ENCODE results near the gene AMER2.

Gene AMER2

DNA sequence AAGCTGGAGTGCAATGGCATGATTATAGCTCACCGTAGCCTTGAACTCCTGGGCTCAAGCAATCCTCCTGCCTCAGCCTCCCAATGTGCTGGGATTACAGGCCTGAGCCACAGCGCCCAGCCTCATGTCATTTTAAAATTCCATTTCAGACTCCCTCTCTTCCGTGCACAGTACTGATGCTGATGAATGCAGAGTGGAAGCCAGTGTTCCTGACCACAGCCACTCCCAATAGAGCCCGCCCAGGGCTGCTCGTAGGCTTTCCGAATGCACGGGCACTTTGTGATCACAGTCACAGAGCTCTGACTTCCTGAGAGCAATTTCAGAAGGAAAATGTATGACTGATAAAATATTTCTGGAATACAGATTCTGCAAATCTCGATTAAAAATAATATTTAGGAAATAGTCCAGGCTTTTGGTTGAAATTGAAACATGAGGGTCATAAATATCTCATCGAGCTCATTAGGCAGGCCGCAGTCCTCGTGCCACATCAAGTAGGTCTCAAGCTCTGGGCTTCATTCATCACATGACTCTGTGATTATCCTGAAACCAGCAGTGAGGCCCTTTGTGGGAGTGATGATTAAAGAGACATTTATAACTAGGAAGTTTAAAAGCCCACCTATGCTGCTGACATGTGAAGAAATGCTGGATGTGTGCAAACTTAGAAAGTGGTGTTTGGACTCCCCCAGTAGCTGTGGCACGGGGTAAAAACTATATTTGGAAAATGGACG lies 38.9 kb upstream of the AMER2 start:
- Histone ChIP-seq H3K36me3 (ENCODE audit: control insufficient read depth, low read length) (no peaks in the 10 kb centered on the region), H3K4me2 (ENCODE audit: low read length) (no peak overlapping the region), H3K4me1 (ENCODE audit: control insufficient read depth, low read length) (no peaks in the 10 kb centered on the region), H3K27me3 (ENCODE audit: control insufficient read depth, low read length) (no peaks in the 10 kb centered on the region; the same call in 1 of the 2 replicates), H3K79me2 (ENCODE audit: control insufficient read depth, low read length) (no peaks in the 10 kb centered on the region), H4K20me1 (ENCODE audit: control insufficient read depth, insufficient read depth, low read depth, low read length) (no peaks in the 10 kb centered on the region), H3K9me2 (replicated peaks; ENCODE audit: control insufficient read depth, low read length) (no peaks in the 10 kb centered on the region), H3K27ac (ENCODE audit: low read depth, low read length) (no peak overlapping the region), H3F3A (ENCODE audit: control insufficient read depth, insufficient read depth) (no peaks in the 10 kb centered on the region), H3K4me3 (ENCODE audit: low read length) (no peak overlapping the region), H3K9me3 (ENCODE audit: control insufficient read depth, insufficient read depth, low read length) (no peaks in the 10 kb centered on the region)
- no peak for TF ChIP-seq CTCF (IDR thresholded peaks at IDR 0.05; ENCODE audit: low read depth, low read length, poor library complexity, severe bottlenecking)

GRCh38 chr13:25207291-25207810 lies 35.3 kb upstream of the AMER2 start:
- Histone ChIP-seq H4K20me1 (ENCODE audit: control insufficient read depth, insufficient read depth, low read depth, low read length) (no peaks in the 10 kb centered on the region), H3K9me2 (replicated peaks; ENCODE audit: control insufficient read depth, low read length) (no peaks in the 10 kb centered on the region), H3K4me2 (ENCODE audit: low read length) (no peak overlapping the region), H3F3A (ENCODE audit: control insufficient read depth, insufficient read depth) (no peaks in the 10 kb centered on the region), H3K79me2 (ENCODE audit: control insufficient read depth, low read length) (no peaks in the 10 kb centered on the region), H3K9me3 (ENCODE audit: control insufficient read depth, insufficient read depth, low read length) (no peaks in the 10 kb centered on the region), H3K36me3 (ENCODE audit: control insufficient read depth, low read length) (no peaks in the 10 kb centered on the region), H3K4me3 (ENCODE audit: low read length) (no peak overlapping the region), H3K4me1 (ENCODE audit: control insufficient read depth, low read length) (no peaks in the 10 kb centered on the region), H3K27me3 (ENCODE audit: control insufficient read depth, low read length) (no peaks in the 10 kb centered on the region; the same call in 1 of the 2 replicates), H3K27ac (ENCODE audit: low read depth, low read length) (no peak overlapping the region)
- TF ChIP-seq CTCF (IDR thresholded peaks at IDR 0.05; ENCODE audit: low read depth, low read length, poor library complexity, severe bottlenecking) = no peak
- no peak for TF ChIP-seq EZH2phosphoT487 (IDR thresholded peaks at IDR 0.05; ENCODE audit: borderline replicate concordance, low read length)

- no peak overlapping the region for H3K27ac ChIP-seq (ENCODE audit: low read depth, low read length)
These were observed 32.8 kb upstream of the AMER2 start for GRCh38 chr13:25204863-25205262.

More at GRCh38 chr13:25204863-25205262, 32.8 kb upstream of the AMER2 start:
- Histone ChIP-seq H3K79me2 (ENCODE audit: control insufficient read depth, low read length) (no peaks in the 10 kb centered on the region), H3F3A (ENCODE audit: control insufficient read depth, insufficient read depth) (no peaks in the 10 kb centered on the region), H3K9me3 (ENCODE audit: control insufficient read depth, insufficient read depth, low read length) (no peaks in the 10 kb centered on the region), H3K27me3 (ENCODE audit: control insufficient read depth, low read length) (no peaks in the 10 kb centered on the region; the same call in 1 of the 2 replicates), H3K4me2 (ENCODE audit: low read length) (no peak overlapping the region), H3K9me2 (replicated peaks; ENCODE audit: control insufficient read depth, low read length) (no peaks in the 10 kb centered on the region), H3K4me1 (ENCODE audit: control insufficient read depth, low read length) (no peaks in the 10 kb centered on the region), H3K4me3 (ENCODE audit: low read length) (no peak overlapping the region), H3K36me3 (ENCODE audit: control insufficient read depth, low read length) (no peaks in the 10 kb centered on the region), H4K20me1 (ENCODE audit: control insufficient read depth, insufficient read depth, low read depth, low read length) (no peaks in the 10 kb centered on the region)
- TF ChIP-seq CTCF (IDR thresholded peaks at IDR 0.05; ENCODE audit: low read depth, low read length, poor library complexity, severe bottlenecking) (no peak), EZH2phosphoT487 (IDR thresholded peaks at IDR 0.05; ENCODE audit: borderline replicate concordance, low read length) (no peak)
